ENCODE results near the gene TEKT2.
A peak's percentile ranks its signal among the peaks of the same experiment; 100 is the strongest.

Gene TEKT2, protein sequence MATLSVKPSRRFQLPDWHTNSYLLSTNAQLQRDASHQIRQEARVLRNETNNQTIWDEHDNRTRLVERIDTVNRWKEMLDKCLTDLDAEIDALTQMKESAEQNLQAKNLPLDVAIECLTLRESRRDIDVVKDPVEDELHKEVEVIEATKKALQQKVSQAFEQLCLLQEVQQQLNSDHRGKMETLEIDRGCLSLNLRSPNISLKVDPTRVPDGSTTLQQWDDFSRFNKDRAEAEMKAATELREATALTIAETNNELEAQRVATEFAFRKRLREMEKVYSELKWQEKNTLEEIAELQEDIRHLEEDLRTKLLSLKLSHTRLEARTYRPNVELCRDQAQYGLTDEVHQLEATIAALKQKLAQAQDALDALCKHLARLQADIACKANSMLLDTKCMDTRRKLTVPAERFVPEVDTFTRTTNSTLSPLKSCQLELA

DNA sequence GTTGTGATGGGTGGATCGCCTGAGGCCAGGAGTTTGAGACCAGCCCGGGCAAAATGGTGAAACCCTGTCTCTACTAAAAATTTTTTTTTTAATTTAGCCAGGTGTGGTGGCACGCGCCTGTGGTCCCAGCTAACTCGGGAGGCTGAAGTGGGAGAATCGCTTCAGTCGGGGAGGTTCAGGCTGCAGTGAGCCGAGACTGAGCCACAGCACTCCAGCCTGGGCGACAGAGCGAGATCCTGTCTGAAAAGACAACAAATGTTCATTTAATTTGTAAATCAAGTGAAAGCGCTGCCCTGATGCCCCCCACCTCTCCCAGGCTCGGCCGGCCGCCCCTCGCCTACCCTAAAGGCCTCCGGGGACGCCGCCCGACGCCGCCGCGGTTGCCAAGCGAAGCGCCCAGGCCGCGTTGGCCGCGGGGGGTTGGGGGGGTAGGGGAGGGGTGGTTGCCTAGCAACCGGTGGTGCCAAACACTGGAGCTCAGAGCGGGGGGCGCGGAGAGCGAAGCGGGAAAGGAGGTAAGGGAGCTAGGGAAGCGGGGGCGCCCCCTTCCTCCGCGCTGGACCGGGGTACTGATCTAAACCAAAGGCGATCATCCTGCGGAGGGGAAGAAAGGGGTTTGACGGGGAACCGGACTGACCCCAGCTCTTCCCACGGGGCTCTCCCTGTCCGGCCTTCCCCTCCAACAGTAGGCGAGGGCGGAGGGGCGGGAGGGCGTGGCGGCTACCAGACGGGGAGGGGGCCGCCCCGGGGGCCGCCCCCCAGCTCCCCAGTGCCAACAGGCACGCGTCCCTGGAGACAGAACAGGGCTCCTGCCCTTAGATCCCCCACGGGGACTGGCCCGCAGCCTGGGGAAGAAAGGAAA, at the start of gene TEKT2:
Gene TEKT2 (plus strand): TSS at position 460 of the 862 bp plus-strand sequence. CDS start 828 bp downstream, outside the sequence.
- ChIA-PET CTCF (interaction anchor here (0.7 kb wide), 1 partner anchor 104 kb away, joined by 4 read pairs; no protein-coding TSS in a partner anchor), POLR2A (no interaction called here)
- DNase-seq (ENCODE audit: extremely low spot score): peak; percentile 60
- TF ChIP-seq, protein P1, sequence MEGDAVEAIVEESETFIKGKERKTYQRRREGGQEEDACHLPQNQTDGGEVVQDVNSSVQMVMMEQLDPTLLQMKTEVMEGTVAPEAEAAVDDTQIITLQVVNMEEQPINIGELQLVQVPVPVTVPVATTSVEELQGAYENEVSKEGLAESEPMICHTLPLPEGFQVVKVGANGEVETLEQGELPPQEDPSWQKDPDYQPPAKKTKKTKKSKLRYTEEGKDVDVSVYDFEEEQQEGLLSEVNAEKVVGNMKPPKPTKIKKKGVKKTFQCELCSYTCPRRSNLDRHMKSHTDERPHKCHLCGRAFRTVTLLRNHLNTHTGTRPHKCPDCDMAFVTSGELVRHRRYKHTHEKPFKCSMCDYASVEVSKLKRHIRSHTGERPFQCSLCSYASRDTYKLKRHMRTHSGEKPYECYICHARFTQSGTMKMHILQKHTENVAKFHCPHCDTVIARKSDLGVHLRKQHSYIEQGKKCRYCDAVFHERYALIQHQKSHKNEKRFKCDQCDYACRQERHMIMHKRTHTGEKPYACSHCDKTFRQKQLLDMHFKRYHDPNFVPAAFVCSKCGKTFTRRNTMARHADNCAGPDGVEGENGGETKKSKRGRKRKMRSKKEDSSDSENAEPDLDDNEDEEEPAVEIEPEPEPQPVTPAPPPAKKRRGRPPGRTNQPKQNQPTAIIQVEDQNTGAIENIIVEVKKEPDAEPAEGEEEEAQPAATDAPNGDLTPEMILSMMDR (IDR thresholded peaks at IDR 0.05; ENCODE audit: control extremely low read depth, extremely low read depth, low read depth, missing control alignments): no peak

DNA sequence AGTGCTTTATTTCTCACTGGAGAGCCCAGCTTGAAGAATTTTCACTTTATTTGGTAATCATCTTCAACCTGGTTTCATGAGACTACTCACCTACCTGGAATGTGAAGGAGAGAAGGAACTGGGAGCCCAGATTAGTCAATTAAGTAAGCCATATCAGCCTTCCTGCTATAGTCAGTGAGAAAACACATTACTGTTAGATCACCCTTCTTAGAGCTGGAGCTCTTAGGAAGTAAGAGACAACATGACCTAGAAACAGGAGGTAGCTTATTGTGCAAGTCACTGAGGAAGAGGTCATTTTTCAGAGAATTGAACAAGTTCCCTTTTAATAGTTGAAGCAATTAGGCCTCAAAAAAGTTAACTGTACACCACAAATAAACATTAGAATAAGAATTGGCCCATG, 49.2 kb upstream of the TEKT2 start:
- ChIA-PET CTCF (no interaction called here), POLR2A (no interaction called here)
- TF ChIP-seq, protein P1 (IDR thresholded peaks at IDR 0.05; ENCODE audit: control extremely low read depth, extremely low read depth, low read depth, missing control alignments): no peak
- DNase-seq (ENCODE audit: extremely low spot score): no peak

GRCh38 chr1:36035154-36035553, 48.7 kb upstream of the TEKT2 start:
- TF ChIP-seq, protein P1 (IDR thresholded peaks at IDR 0.05; ENCODE audit: control extremely low read depth, extremely low read depth, low read depth, missing control alignments): no peak
- CTCF ChIA-PET: no interaction called here
- no peak for DNase-seq (ENCODE audit: extremely low spot score)
- POLR2A ChIA-PET: no interaction called here

DNA sequence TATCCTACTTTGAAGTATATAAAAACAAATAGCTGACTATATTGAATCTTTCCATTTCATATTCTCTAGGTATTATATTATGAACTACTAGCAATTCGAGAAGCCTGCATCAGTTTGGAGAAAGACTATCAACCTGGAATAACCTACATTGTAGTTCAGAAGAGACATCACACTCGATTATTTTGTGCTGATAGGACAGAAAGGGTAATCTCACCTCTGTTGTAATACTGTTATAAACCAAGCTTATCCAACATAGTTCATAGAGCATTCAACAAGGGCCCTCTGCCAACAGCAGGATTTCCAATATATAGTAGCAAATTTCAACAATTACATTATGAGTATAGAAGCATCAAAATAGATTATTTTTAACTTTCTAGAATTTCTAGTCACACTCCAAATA, 43.7 kb upstream of the TEKT2 start:
- TF ChIP-seq, protein P1 (IDR thresholded peaks at IDR 0.05; ENCODE audit: control extremely low read depth, extremely low read depth, low read depth, missing control alignments): no peak
- no peak for DNase-seq (ENCODE audit: extremely low spot score)
- CTCF ChIA-PET: no interaction called here
- POLR2A ChIA-PET: no interaction called here

GRCh38 chr1:36051821-36052220, 32.1 kb upstream of the TEKT2 start:
- TF ChIP-seq, protein P1 (IDR thresholded peaks at IDR 0.05; ENCODE audit: control extremely low read depth, extremely low read depth, low read depth, missing control alignments): no peak
- DNase-seq (ENCODE audit: extremely low spot score): no peak
- ChIA-PET POLR2A (no interaction called here), CTCF (no interaction called here)

- ChIA-PET POLR2A (no interaction called here), CTCF (interaction anchor here (1.2 to 1.7 kb wide), 4 partner anchors 9 to 81 kb away, joined by 3 to 7 read pairs (median 4); no protein-coding TSS in a partner anchor)
Observed at GRCh38 chr1:36053978-36054377, 29.9 kb upstream of the TEKT2 start.

More at GRCh38 chr1:36053978-36054377, 29.9 kb upstream of the TEKT2 start:
- DNase-seq (ENCODE audit: extremely low spot score): no peak
- TF ChIP-seq, protein P1 (IDR thresholded peaks at IDR 0.05; ENCODE audit: control extremely low read depth, extremely low read depth, low read depth, missing control alignments): no peak
